Ascending aorta (tissue), 2 donors: Measurements from ENCODE around the gene NID1. TPM values are rescaled to one million over a fixed set of nuclear protein-coding genes. Genes with fewer than 3 reads are reported as not detected.

Source experiments
- DNase-seq, 2 donors: peaks; one replicate each; pipeline ENCODE4 v3.0.0-alpha.2; 2019; ENCODE audit warnings: low spot score in 2 of 2
- H3K27ac ChIP-seq, 2 donors: fragments of 200-600 bp; sonication (generic); one replicate each; pipeline ENCODE4 v1.5.1; 2016 to 2017; ENCODE audit warnings: mild to moderate bottlenecking in 1 of 2
- H3K27me3 ChIP-seq: fragments of 200-600 bp; sonication (generic); one replicate; pipeline ENCODE4 v1.5.1; 2017
- H3K36me3 ChIP-seq, 2 donors: fragments of 200-600 bp; sonication (generic); one replicate each; pipeline ENCODE4 v1.5.1; 2016
- H3K4me1 ChIP-seq, 2 donors: fragments of 200-600 bp; sonication (generic); one replicate each; pipeline ENCODE4 v1.5.1; 2016 to 2017; ENCODE audit warnings: mild to moderate bottlenecking in 1 of 2
- H3K4me3 ChIP-seq, 2 donors: fragments of 200-600 bp; sonication (generic); one replicate each; pipeline ENCODE4 v1.5.1; 2016 to 2017; ENCODE audit warnings: mild to moderate bottlenecking in 1 of 2
- H3K9me3 ChIP-seq, 2 donors: fragments of 200-600 bp; sonication (generic); one replicate each; pipeline ENCODE4 v1.5.1; 2016
- CTCF ChIP-seq, 3 experiments: fragments of 200-600 bp in 2 of 3; fragments of 450-650 bp in 1 of 3; sonication (generic) in 2 of 3; IDR thresholded peaks; one replicate each; pipeline ENCODE4 v1.5.1; 2016 to 2019; ENCODE audit warnings: antibody characterized with exemption in 3 of 3, mild to moderate bottlenecking in 1 of 3, moderate library complexity in 1 of 3
- intact Hi-C: fragments of 100-400 bp; cut with DNase I; formaldehyde crosslinking; loops from one replicate; pipeline ENCODE4 v1.15.1; 2023
- total RNA-seq: library from RNA; depleted of rRNA; stranded (reverse); fragments of >200 nt; gene quantifications from one replicate; pipeline ENCODE4 v1.1.0, GENCODE V29; 2016

NID1 gene
- total RNA-seq, 1 donor from 2014 or later: 172 TPM

- peak overlapping the region; percentile 91 to 95 for H3K27ac ChIP-seq
- intact Hi-C loops: loop anchor here (5.0 kb wide), 2 partner anchors 159 to 199 kb away; partner anchors contain the start of gene LYST
- peaks cover 0 to 15% of the 10 kb centered on the region in 2 donors for H3K4me1 ChIP-seq
- H3K4me3 ChIP-seq: peak overlapping the region in 1 of 2 donors; percentile 77
- TF ChIP-seq CTCF (IDR thresholded peaks at IDR 0.05): no peak
- no peaks in the 10 kb centered on the region for H3K36me3 ChIP-seq
- H3K9me3 ChIP-seq: peaks cover 6% of the 10 kb centered on the region in 2 donors
- no peak for DNase-seq
- no peaks in the 10 kb centered on the region for H3K27me3 ChIP-seq
Observed at GRCh38 chr1:236066054-236066453, 1.2 kb upstream of the NID1 start.

- H3K27ac ChIP-seq: peak overlapping the region; percentile 91 to 95
- intact Hi-C loops: loop anchor here (2.0 to 5.0 kb wide), 4 partner anchors 158 to 561 kb away; partner anchors contain the start of genes B3GALNT2 and LYST
- H3K4me1 ChIP-seq: peaks cover 0 to 15% of the 10 kb centered on the region in 2 donors
Observed at GRCh38 chr1:236065509-236066005, 667 bp upstream of the NID1 start.

GRCh38 chr1:236063919-236064673 is 794 bp downstream of the NID1 start:
- Histone ChIP-seq H3K27me3 (no peaks in the 10 kb centered on the region), H3K36me3 (no peaks in the 10 kb centered on the region), H3K4me3 (peak overlapping the region; percentile 77 to 81), H3K4me1 (peaks cover 0 to 15% of the 10 kb centered on the region in 2 donors), H3K27ac (peak overlapping the region; percentile 91 to 95), H3K9me3 (no peaks in the 10 kb centered on the region)
- DNase-seq: peak; percentile 14 to 83
- no peak for TF ChIP-seq CTCF (IDR thresholded peaks at IDR 0.05)
- intact Hi-C loops: loop anchor here (2.0 kb wide), 2 partner anchors 219 to 559 kb away; partner anchors contain the start of gene B3GALNT2

More at GRCh38 chr1:236065509-236066005, 667 bp upstream of the NID1 start:
- peaks cover 1 to 3% of the 10 kb centered on the region in 2 donors for H3K9me3 ChIP-seq
- TF ChIP-seq CTCF (IDR thresholded peaks at IDR 0.05): no peak
- peak overlapping the region; percentile 77 to 81 for H3K4me3 ChIP-seq
- DNase-seq: no peak
- H3K36me3 ChIP-seq: no peaks in the 10 kb centered on the region
- H3K27me3 ChIP-seq: no peaks in the 10 kb centered on the region

GRCh38 chr1:236063551-236063918 is 1.4 kb downstream of the NID1 start:
- H3K27me3 ChIP-seq: no peaks in the 10 kb centered on the region
- H3K4me3 ChIP-seq: peak overlapping the region; percentile 77 to 81
- H3K27ac ChIP-seq: peak overlapping the region; percentile 91 to 95
- no peaks in the 10 kb centered on the region for H3K9me3 ChIP-seq
- DNase-seq: no peak
- no peak for TF ChIP-seq CTCF (IDR thresholded peaks at IDR 0.05)
- intact Hi-C loops: no loop called here
- H3K4me1 ChIP-seq: peaks cover 0 to 15% of the 10 kb centered on the region in 2 donors
- H3K36me3 ChIP-seq: no peaks in the 10 kb centered on the region

- TF ChIP-seq CTCF (IDR thresholded peaks at IDR 0.05): no peak
- peaks cover 0 to 11% of the 10 kb centered on the region in 2 donors for H3K4me1 ChIP-seq
- H3K27ac ChIP-seq: no peak overlapping the region
- intact Hi-C loops: no loop called here
- no peaks in the 10 kb centered on the region for H3K27me3 ChIP-seq
- no peaks in the 10 kb centered on the region for H3K36me3 ChIP-seq
- no peaks in the 10 kb centered on the region for H3K9me3 ChIP-seq
- no peak overlapping the region for H3K4me3 ChIP-seq
- DNase-seq: no peak
Observed at GRCh38 chr1:236060286-236060685, 4.6 kb downstream of the NID1 start.
